HG02970 (cell line): ENCODE results near the gene PLOD1.

Experiments
- ATAC-seq: cut with Tn5 transposase; IDR thresholded peaks from one replicate; pipeline ENCODE4 v1.9.1; 2021; ENCODE audit warnings: mild to moderate bottlenecking, moderate library complexity, moderate number of reproducible peaks; ENCODE audit not compliant: unreplicated experiment, low FRiP score

Gene PLOD1

DNA sequence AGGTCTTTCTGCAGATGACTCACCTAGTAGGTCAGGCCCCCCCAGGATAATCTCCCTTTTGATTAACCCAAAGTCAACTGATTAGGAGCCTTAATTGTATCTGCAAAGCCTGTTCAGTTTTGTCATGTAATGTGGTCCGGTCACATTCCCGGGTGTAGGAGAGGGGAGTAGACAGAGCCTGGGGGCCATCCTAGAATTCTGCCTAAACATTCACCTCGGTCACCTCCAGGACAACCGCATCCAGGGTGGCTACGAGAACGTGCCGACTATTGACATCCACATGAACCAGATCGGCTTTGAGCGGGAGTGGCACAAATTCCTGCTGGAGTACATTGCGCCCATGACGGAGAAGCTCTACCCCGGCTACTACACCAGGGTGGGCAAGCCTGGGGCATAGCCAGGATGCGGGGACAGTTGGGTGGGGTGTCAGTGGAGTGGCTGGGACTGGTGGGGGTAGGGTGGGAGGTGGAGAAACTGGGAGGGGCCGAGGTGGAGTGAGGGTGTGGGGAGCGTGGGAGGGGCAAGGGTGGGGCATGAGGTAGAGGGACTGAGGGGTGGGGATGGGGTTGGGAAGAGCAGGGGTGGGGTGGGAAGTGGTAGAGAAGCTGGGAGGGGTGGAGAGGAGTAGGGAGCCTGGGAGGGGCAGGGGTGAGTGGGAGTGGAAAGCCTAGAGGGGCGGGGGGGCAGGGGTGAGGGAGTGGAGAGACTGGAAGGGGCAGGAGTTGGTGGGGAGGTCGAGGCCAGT is 36.1 kb downstream of the PLOD1 start:
- ATAC-seq = no peak

DNA sequence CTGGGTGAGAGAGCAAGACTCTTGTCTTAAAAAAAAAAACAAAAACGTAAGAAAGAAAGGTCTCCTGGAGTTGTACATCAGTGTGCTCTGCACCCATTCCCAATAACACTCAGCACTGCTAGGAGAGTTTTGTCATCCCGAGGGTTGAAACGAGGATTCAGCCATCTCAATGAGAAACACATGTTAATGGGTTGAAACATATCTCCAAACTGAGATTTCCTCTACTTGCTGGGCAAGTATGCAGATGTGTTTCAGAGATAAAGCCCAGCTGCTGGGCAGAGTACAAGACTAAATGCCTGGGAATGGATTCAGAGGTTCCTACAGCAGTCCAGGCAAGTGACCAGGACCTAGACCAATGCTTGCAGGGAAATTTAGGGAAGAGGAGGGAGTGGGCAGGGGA is 43.1 kb downstream of the PLOD1 start:
- ATAC-seq = no peak

DNA sequence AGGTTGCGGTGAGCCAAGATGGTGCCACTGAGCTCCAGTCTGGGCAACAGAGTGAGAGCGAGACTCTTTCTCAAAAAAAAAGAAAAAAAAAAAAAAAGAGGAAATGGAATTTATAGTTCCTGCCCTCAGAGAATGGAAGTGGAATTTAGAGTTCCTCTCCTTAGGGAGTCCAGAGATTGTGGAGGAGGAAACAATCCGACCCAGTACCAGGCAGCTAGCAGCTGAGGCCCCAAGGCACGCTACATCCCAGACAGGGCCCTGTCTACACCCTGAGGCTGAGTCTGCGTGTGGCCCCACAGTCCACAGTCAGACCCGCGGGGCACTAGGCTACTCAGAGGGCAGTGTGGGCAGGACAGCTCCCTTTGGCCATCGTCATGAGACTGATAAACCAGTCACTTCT is 43.8 kb downstream of the PLOD1 start:
- ATAC-seq = no peak

DNA sequence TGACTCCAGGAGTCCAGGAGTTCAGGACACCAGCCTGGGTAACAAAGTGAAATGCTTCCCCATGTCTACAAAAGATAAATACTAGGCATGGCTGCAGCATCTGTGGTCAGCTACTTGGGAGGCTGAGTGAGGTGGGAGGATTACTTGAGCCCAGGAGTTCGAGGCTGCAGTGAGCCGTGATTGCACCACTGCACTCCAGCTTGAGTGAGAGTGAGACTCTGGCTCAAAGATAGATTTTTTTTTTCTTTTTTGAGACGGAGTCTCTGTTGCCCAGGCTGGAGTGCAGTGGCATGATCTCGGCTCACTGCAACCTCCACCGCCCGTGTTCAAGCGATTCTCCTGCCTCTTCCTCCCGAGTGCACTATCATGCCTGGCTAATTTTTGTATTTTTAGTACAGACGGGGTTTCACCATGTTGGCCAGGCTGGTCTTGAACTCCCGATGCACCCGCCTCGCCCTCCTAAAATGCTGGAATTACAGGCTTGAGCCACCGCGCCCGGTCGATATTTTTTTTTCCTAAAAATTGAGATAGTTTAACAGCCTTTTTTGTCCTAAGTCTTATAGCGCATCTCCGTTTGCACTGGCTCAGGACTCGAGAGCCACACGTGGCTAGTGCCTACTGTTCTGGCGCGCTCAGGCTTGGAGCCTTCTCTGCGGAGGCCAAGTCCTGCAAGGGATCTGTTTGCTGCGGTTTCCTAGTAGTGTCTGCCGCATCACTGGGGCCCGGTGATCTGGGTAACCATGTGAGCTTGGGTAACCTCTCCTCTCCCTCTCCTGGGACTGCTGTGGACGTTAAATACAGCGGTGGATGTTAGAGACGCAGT is 44.7 kb downstream of the PLOD1 start:
- no peak for ATAC-seq

DNA sequence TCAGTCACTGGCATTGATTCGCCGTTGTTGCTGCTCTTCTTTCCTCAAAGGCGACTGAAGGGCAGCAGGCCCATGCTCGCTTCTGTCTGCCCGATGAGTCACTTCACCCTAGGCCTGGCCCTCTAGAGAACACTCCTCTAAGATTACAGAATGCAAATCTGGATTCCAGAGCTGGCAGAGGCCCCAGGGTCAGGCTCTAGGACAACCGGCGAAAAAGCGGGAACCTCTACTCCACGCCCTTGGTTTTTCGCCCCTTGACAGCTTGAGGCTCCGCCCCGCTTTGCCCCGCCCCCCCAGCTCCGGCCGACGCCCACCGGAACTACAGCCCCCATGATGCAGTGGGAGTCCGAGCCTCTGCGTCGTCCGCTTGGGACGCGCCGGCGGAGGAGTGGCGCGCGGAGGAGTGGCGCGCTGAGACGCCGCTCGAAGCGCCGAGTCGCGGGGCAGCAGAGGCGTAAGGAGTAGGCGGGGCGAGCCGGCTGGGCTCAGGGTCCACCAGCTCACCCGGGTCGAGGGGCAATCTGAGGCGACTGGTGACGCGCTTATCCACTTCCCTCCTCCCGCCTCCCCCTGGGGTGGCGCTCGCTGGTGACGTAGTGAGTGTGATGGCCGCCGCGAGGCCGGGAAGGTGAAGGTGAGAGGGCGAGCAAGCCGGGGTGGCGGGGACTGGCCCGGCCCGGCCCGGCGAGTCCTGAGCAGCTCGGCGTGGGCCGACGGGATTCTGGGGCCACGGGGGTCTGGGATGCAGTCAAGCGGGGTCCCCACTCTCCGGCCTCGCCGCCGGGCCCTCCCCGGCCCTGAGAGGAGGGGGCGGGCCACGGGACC is 45.5 kb downstream of the PLOD1 start, which contains the start of gene MFN2:
TSS of gene MFN2 (plus strand) at position 594 of the 825 bp plus-strand sequence. CDS start 8,725 bp downstream, outside the sequence.
- ATAC-seq = peak; percentile 89

DNA sequence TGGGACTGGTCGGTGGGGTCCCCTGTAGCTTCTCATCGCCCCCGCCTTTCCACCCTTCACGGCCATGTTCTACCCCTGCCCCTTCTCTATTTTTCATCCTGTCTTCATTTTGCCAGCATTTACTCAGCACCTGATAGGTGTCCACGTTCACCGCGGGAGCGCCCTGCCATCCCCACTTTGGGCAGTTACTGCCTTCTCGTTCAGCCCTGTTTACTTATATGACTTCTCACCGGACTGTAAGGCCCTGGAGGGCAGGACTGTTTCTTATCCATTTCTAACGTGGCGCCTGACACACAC is 46.1 kb downstream of the PLOD1 start:
- no peak for ATAC-seq

DNA sequence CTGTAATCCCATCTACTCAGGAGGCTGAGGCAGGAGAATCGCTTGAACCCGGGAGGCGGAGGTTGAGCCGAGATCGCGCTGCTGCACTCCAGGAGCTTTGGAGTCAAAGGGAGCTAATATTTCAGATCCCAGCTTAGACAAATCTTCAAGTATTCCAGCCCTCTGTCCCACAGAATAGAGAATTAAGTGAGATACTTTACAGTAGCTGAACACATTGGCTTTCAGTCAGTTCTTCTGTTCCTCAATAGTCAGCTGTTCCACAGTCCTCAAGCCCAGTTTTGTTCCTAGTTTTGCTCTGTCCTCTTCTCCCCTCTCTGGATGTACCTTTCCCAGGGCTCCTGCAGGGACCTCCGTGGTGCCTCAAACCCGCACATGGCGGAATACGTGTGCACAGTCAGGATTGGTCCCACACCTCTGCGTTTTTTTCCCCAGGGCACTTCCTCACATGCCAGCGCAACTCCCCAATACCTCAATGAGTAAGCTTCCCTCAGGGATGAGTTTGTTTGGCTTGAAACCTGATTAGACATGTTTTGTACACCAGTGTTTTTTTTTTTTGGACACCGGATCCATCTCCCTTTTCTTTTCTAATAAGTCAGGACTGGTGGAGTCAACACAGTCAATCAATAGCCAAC is 47.0 kb downstream of the PLOD1 start:
- ATAC-seq = no peak

DNA sequence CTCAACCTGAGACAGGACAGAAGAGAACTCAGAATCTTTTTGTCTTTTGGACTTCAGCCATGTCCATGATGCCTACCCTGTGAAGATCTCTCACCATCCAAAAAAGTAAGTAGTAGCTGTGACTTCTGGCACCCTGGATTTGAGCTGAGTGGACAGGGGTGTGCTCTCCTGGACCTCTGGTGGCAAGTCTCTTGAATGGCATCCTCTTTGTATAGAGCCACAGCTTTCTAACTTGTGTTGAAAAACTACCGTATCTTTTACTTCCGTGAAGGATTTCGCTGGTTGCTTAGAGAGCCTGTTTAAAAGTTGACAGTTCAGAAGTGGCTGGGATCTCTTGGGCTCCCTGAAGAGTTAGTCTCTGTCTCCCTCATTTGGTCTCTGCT is 47.5 kb downstream of the PLOD1 start:
- ATAC-seq = no peak

DNA sequence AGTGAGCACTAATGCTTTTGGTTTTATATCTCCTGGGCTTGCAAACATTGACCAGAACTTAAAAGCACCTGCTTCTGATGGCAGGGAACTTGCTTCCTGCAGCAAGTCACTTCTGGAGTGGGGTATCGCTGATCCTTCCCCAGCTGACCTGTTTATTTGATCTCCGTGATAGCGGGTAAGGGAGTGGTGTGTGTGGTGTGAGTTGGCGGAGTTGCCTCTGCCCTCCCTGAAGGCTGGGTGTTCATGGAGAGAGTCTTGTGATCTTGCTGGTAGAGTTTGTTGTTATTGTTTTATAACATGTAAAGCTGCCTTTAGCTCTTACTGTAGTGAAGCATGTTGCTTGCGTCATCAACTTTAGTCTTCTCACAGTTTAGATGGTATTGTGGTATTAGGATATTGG is 49.6 kb downstream of the PLOD1 start:
- no peak for ATAC-seq

DNA sequence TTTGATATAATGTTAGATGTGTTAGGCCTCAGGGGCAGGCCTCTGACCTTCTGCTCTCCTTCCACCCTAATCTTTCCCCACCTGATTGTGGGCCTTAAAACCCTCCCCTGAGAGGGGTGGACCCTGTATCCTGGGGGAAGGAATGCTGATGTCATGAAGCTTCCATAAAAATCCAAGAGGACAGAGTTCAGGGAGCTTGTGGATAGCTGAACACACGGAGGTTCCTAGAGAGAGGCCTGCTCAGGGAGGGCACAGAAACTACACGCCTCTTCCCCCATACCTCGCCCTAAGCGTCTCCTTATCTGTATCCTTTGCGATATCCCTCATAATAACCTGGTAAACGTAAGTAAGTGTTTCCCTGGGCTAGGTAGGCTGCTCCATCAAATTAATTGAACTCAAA is 50.1 kb downstream of the PLOD1 start:
- ATAC-seq = no peak

DNA sequence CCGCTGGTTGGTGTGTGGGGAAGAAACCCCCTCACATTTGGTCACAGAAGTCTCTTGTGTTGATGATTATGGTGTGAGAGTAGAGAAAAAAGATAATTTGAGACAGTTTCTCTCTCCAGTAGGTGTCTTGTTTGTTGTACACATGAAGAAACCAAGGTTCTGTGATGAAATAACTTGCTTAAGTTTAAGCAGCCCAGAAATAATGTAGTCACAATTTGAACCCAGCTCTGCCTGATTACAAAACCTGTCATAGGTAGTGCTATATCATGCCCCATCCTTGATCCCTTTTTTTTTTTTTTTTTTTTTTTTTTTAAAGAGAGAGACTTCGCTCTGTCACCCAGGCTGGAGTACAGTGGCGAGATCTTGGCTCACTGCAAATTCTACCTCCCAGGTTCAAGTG is 50.7 kb downstream of the PLOD1 start:
- ATAC-seq = no peak

DNA sequence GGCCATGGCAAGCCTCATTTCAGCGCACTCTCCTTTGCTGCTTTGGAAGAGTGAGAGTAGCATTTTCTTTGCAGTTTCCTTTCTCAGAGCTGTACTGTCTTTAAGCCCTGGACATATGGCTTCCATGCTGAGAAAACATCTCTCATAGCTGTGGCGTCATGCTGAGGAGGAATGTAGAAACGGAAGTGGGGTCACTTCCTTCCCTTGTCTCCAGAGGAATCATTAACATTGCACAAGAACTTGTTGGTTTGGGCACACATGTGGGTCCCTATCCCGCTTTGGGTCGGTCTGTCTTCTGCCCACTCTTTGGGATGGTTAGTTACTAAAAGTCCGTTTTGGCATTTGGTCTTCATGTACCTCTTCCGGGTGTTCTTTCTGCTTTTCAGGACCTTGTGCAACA is 51.3 kb downstream of the PLOD1 start:
- ATAC-seq = no peak

DNA sequence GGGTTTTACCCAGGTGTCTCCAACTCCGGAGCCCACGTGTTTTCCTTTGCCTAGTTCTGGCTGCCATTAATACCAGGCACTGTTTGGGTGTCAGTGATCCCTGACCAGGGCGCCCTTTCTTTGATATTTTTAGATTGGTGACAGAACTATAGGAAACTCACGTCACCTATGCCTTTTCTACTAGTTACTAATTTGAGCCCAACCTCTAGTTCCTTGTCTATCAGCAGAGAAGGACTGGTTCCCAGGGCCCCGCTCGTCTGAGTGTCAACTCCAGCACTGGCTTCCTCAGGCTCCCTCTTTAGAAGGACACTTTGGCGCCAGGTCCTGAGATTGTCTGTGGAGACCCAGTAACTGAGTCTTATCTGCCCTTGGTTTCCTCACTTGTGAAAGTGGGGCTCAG is 55.2 kb downstream of the PLOD1 start:
- no peak for ATAC-seq

DNA sequence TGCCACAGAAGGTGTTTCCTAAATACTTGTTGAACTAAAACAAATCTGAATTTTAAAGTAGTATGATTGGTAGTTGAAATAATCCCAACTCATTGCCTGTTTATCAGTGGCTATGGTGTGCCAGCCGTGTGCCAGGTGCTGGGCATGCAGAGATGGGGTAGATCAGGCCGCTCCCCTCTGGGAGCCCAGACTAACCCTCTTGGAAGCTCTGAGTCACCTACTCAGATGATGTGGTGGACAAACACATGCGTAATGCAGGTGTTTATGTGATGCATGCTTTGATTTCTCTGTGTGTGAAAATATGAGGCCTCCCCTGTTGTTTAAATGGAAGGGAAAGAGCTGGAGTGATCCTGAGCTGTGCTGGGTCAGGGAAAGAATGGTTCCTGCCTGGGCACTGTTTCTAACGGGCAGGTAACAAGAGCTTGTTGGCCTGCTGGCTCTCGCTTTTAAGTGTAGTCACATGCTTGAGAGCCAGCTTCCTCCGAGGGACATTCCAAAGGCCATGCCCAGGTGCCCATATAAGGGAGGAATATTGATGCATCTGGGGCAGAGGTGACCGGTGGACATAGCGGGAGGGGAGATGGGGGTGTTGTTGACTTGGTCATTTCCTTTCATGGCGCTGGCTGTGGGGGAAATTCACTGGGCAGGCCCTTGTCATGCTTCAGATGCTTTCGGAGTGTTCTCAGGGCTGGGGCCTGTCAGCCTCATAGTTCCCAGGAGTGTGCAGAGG is 56.0 kb downstream of the PLOD1 start:
- ATAC-seq = no peak

DNA sequence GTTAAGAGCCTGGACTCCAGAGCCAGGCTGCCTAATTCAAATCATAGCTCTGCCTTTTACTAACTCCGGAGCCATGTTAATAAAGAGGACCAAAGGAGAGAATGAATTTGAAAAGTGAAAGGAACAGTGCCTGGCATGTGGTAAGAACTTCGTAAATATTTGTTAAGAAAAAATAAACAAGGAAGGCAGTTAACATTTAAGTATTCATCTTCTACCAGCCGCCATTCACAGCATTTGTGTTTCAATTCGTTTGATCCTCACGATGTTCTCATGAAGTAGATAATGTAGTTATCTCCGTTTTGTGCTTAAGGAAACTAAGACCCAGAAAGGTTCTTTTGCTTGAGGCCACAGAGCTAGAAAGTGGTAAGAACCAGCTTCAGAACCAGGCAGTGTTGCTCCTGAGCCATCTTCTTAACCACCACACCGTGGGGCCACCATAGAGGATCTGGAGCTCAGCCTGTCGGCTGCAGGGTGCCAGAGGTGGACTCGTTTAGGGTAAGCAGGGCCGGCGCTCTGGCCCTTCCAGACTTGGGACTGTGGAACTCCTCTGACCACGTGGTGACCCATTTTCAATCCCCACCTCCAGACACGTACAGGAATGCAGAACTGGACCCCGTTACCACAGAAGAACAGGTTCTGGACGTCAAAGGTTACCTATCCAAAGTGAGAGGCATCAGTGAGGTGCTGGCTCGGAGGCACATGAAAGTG is 57.6 kb downstream of the PLOD1 start:
- no peak for ATAC-seq

DNA sequence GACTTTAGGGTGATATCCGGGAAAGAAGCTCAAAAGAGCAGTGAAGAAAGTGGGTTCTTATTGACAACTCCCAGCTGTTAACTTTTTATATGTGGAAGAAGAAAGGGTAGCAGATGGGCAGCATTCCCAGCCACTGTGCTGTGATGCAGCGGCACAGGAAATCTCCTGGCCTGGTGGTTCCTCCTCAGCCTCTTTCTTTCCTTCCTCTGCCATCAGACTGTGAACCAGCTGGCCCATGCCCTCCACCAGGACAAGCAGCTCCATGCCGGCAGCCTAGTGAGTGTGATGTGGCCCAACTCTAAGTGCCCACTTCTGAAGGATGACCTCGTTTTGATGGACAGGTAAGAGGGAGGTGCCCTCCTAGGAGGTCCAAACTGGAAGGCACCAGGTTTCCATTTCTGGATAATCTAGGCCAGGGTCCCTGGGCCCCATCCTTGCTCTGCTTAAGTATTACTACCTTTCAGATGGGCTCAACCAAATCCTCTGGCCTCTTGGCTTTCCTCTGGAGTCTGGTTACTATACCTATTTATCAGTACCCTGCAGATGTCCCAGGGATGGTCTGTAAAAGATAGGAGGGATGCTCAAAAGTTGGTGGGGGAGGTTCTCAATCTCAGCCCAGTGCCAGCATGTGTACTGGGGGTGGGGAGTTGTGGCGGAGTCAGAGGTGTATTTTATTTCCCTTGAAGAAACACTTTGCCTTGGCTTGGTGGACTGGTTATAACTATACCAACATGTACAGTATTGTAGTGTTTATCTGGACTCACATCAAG is 62.7 kb downstream of the PLOD1 start:
- no peak for ATAC-seq

DNA sequence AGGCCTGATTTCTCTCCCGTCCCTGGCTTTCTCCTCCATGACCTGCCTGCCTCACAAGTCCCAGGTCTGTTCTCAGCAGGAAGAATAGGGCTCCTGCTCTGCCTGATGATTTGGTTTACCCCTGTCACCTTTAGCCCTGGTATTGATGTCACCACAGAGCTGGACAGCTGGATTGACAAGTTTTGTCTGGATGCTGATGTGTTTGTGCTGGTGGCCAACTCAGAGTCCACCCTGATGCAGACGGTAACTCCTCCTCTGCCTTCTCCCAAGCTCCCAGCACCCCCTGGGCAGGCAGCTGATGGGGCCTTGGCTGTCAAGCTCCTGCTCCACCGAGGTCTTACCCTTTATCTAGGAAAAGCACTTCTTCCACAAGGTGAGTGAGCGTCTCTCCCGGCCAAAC is 64.1 kb downstream of the PLOD1 start:
- ATAC-seq = no peak

DNA sequence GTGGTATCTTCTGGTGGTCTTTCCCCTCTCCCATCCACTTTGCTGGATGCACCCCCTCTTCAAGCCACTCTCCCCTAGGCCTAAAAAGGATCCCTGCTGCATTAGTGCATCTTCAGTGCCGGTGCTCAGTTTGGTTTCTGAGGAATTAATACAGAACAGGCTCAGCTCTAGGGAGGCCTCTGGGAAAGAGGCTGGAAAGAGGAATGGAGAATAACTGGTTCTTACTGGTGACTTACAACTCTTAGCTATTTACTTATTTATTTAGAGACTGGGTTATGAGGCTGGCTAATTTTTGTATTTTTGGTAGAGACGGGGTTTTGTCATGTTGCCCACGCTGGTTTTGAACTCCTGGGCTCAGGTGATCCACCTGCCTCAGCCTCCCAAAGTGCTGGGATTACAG is 64.7 kb downstream of the PLOD1 start:
- no peak for ATAC-seq
